WTC11 (cell line): ENCODE results near the gene KCNQ2. TPM values are rescaled to one million over a fixed set of nuclear protein-coding genes. Genes with fewer than 3 reads are reported as not detected.

ENCODE experiments used
- ATAC-seq: fragments of 200-7000 bp; cut with Tn5 transposase; 2 replicates; pipeline ENCODE4 v1.10.0; 2021; ENCODE audit warnings: mild to moderate bottlenecking, moderate library complexity
- CTCF ChIA-PET: fragments of 300-600 bp; sonication (Branson Sonifier 250); formaldehyde crosslinking; loops from one replicate; lab custom pipeline; 2021; ENCODE audit warnings: antibody characterized with exemption; lab: Charles Lee
- POLR2A ChIA-PET: fragments of 350-600 bp; sonication (Branson Sonifier 250); formaldehyde crosslinking; loops from one replicate; lab custom pipeline; 2021; ENCODE audit warnings: antibody characterized with exemption; lab: Charles Lee
- DNase-seq: peaks from one replicate; pipeline ENCODE4 v3.0.0; 2021; ENCODE audit warnings: low spot score
- H3K27ac Mint-ChIP-seq: 2 replicates; pipeline ENCODE4 v1.8.0; 2021; ENCODE audit warnings: mixed read lengths
- H3K27me3 Mint-ChIP-seq: 2 replicates; pipeline ENCODE4 v1.8.0; 2021; ENCODE audit warnings: low read depth, mild to moderate bottlenecking, moderate library complexity, mixed read lengths
- H3K36me3 Mint-ChIP-seq: 2 replicates; pipeline ENCODE4 v1.8.0; 2021; ENCODE audit warnings: mixed read lengths
- H3K4me1 Mint-ChIP-seq: 2 replicates; pipeline ENCODE4 v1.8.0; 2022; ENCODE audit warnings: mixed read lengths
- H3K4me3 Mint-ChIP-seq: 2 replicates; pipeline ENCODE4 v1.8.0; 2021; ENCODE audit warnings: mild to moderate bottlenecking, moderate library complexity, mixed read lengths
- H3K9me3 Mint-ChIP-seq: 2 replicates; pipeline ENCODE4 v1.8.0; 2021; ENCODE audit warnings: mixed read lengths
- CBFB ChIP-seq: sonication (generic); formaldehyde crosslinking; IDR thresholded peaks from 2 replicates; pipeline ENCODE4 v1.8.1; 2022; ENCODE audit warnings: mild to moderate bottlenecking, low read depth, missing genetic modification reagents
- CREB1 ChIP-seq: sonication (generic); formaldehyde crosslinking; IDR thresholded peaks from 2 replicates; pipeline ENCODE4 v1.8.0; 2023; ENCODE audit warnings: mild to moderate bottlenecking, missing genetic modification reagents
- CREM ChIP-seq: sonication (generic); formaldehyde crosslinking; IDR thresholded peaks from 2 replicates; pipeline ENCODE4 v1.8.1; 2022; ENCODE audit warnings: mild to moderate bottlenecking, missing genetic modification reagents, moderate library complexity
- GTF2I ChIP-seq: fragments of 250-450 bp; sonication (Bioruptor Pico); conservative IDR thresholded peaks from 2 replicates; pipeline ENCODE4 v1.4.0; 2021; ENCODE audit warnings: mild to moderate bottlenecking
- JAZF1 ChIP-seq: fragments of 250-450 bp; sonication (Bioruptor Pico); IDR thresholded peaks from 2 replicates; pipeline ENCODE4 v1.9.0; 2021; ENCODE audit warnings: moderate library complexity, mild to moderate bottlenecking, inconsistent platforms
- NR2C2 ChIP-seq: sonication (generic); formaldehyde crosslinking; IDR thresholded peaks from 2 replicates; pipeline ENCODE4 v1.8.0; 2022; ENCODE audit warnings: mild to moderate bottlenecking, missing genetic modification reagents
- OVOL2 ChIP-seq: fragments of 250-450 bp; sonication (Bioruptor Pico); IDR thresholded peaks from 2 replicates; pipeline ENCODE4 v1.9.0; 2021; ENCODE audit warnings: mild to moderate bottlenecking, borderline replicate concordance
- SP1 ChIP-seq: sonication (generic); formaldehyde crosslinking; conservative IDR thresholded peaks from 2 replicates; pipeline ENCODE4 v1.8.1; 2022; ENCODE audit warnings: missing genetic modification reagents
- TCF7 ChIP-seq: sonication (generic); formaldehyde crosslinking; IDR thresholded peaks from 2 replicates; pipeline ENCODE4 v1.8.0; 2022; ENCODE audit warnings: mild to moderate bottlenecking, low read depth, missing genetic modification reagents, moderate library complexity
- TEAD1 ChIP-seq: sonication (generic); formaldehyde crosslinking; IDR thresholded peaks from 2 replicates; pipeline ENCODE4 v1.8.0; 2022; ENCODE audit warnings: mild to moderate bottlenecking, missing genetic modification reagents
- ZBTB21 ChIP-seq: sonication (generic); formaldehyde crosslinking; IDR thresholded peaks from 2 replicates; pipeline ENCODE4 v1.8.1; 2023; ENCODE audit warnings: mild to moderate bottlenecking, missing genetic modification reagents, borderline replicate concordance
- ZNF138 ChIP-seq: sonication (generic); formaldehyde crosslinking; conservative IDR thresholded peaks from 2 replicates; pipeline ENCODE4 v1.8.1; 2022; ENCODE audit warnings: mild to moderate bottlenecking, moderate library complexity, missing genetic modification reagents
- ZNF317 ChIP-seq: sonication (generic); formaldehyde crosslinking; IDR thresholded peaks from 2 replicates; pipeline ENCODE4 v1.8.1; 2023; ENCODE audit warnings: low read depth, mild to moderate bottlenecking, moderate library complexity, missing genetic modification reagents, borderline replicate concordance
- total RNA-seq: library from RNA; stranded (reverse); gene quantifications from 3 replicates; pipeline ENCODE4 v1.2.3, GENCODE V29; 2021
- TF ChIP-seq, protein P1 (sequence below): sonication (generic); formaldehyde crosslinking; IDR thresholded peaks from 2 replicates; pipeline ENCODE4 v1.8.0; 2022; ENCODE audit warnings: mild to moderate bottlenecking, missing genetic modification reagents
- TF ChIP-seq, protein P2 (sequence below): sonication (generic); formaldehyde crosslinking; IDR thresholded peaks from 2 replicates; pipeline ENCODE4 v1.8.1; 2023; ENCODE audit warnings: mild to moderate bottlenecking, missing genetic modification reagents
- TF ChIP-seq, protein P3 (sequence below): fragments of 250-450 bp; sonication (Bioruptor Pico); IDR thresholded peaks from 2 replicates; pipeline ENCODE4 v1.9.0; 2021; ENCODE audit warnings: moderate library complexity, mild to moderate bottlenecking, inconsistent platforms, borderline replicate concordance
- TF ChIP-seq, protein P4 (sequence below): sonication (generic); formaldehyde crosslinking; conservative IDR thresholded peaks from 2 replicates; pipeline ENCODE4 v1.8.1; 2022; ENCODE audit warnings: mild to moderate bottlenecking, missing genetic modification reagents
- TF ChIP-seq, protein P5 (sequence below): sonication (generic); formaldehyde crosslinking; IDR thresholded peaks from 2 replicates; pipeline ENCODE4 v1.8.1; 2022; ENCODE audit warnings: mild to moderate bottlenecking, moderate library complexity, missing genetic modification reagents
- TF ChIP-seq, protein P6 (sequence below): sonication (generic); formaldehyde crosslinking; IDR thresholded peaks from 2 replicates; pipeline ENCODE4 v1.8.0; 2022; ENCODE audit warnings: mild to moderate bottlenecking, missing genetic modification reagents
- TF ChIP-seq, protein P7 (sequence below): fragments of 250-450 bp; sonication (Bioruptor Pico); IDR thresholded peaks from 2 replicates; pipeline ENCODE4 v2.1.2; 2022; ENCODE audit warnings: mild to moderate bottlenecking, moderate library complexity
- TF ChIP-seq, protein P8 (sequence below): sonication (generic); formaldehyde crosslinking; IDR thresholded peaks from 2 replicates; pipeline ENCODE4 v1.8.0; 2023; ENCODE audit warnings: missing genetic modification reagents
- TF ChIP-seq, protein P9 (sequence below): sonication (generic); formaldehyde crosslinking; IDR thresholded peaks from 2 replicates; pipeline ENCODE4 v1.8.1; 2023; ENCODE audit warnings: mild to moderate bottlenecking, moderate library complexity, missing genetic modification reagents

The KCNQ2 gene
- total RNA-seq, 1 experiment from 2014 or later, result 99.8 TPM

DNA sequence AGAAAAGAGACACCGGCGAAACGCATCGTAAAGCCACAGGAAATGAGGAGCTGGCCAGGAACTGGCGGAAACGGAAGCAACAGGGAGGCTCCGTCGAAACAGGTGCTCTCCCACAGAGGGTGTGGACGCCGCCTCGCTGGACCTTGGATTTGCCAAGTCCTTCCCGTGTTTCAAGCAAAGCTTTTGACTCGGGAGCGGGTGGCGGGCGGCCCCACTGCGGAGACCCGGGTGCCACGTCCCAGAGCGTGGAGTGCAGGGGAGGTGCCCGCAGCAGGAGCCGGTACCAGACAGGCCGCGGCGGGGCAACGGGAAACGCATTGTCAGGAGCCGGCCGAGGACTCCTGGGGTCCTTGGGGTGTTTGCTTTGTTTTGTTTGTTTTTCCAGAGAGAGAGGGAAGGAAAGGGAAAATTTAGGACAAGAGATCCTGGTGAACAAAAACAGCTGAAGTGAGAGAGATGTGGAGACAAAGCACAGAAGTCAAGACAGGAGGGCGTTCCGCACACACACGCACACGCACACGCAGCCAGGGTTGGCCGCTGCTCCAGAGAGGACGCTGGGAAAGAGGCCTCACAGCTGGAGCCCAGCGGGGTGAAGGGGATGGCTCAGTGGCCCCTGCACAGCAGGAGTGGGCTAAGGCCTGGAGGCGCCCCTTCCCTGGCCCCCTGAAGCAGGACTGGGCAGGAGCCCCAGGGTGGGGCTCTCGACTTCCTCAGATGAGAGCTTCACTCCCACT, 60.4 kb downstream of the KCNQ2 start:
- H3K36me3 Mint-ChIP-seq, result no peaks in the 10 kb centered on the region
- DNase-seq, result no peak
- POLR2A ChIA-PET, result no interaction called here
- no peak overlapping the region for H3K4me3 Mint-ChIP-seq
- H3K27me3 Mint-ChIP-seq, result no peaks in the 10 kb centered on the region
- no peaks in the 10 kb centered on the region for H3K9me3 Mint-ChIP-seq
- TF ChIP-seq, protein P1, sequence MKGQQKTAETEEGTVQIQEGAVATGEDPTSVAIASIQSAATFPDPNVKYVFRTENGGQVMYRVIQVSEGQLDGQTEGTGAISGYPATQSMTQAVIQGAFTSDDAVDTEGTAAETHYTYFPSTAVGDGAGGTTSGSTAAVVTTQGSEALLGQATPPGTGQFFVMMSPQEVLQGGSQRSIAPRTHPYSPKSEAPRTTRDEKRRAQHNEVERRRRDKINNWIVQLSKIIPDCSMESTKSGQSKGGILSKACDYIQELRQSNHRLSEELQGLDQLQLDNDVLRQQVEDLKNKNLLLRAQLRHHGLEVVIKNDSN, result no peak
- TF ChIP-seq, protein P2, sequence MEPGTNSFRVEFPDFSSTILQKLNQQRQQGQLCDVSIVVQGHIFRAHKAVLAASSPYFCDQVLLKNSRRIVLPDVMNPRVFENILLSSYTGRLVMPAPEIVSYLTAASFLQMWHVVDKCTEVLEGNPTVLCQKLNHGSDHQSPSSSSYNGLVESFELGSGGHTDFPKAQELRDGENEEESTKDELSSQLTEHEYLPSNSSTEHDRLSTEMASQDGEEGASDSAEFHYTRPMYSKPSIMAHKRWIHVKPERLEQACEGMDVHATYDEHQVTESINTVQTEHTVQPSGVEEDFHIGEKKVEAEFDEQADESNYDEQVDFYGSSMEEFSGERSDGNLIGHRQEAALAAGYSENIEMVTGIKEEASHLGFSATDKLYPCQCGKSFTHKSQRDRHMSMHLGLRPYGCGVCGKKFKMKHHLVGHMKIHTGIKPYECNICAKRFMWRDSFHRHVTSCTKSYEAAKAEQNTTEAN (CRISPR knock-in tag), result no peak
- TF ChIP-seq, protein P3, sequence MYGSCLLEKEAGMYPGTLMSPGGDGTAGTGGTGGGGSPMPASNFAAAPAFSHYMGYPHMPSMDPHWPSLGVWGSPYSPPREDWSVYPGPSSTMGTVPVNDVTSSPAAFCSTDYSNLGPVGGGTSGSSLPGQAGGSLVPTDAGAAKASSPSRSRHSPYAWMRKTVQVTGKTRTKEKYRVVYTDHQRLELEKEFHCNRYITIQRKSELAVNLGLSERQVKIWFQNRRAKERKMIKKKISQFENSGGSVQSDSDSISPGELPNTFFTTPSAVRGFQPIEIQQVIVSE (CRISPR knock-in tag), result no peak
- TF ChIP-seq, protein P4, sequence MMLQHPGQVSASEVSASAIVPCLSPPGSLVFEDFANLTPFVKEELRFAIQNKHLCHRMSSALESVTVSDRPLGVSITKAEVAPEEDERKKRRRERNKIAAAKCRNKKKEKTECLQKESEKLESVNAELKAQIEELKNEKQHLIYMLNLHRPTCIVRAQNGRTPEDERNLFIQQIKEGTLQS (CRISPR knock-in tag), result no peak
- no peak for TF ChIP-seq TEAD1 (CRISPR knock-in tag)
- TF ChIP-seq, all 79 proteins: peak for 0
- CTCF ChIA-PET, result interaction anchor here (0.6 to 1.4 kb wide), 3 partner anchors 31 to 189 kb away, joined by 3 to 5 read pairs (median 3); no protein-coding TSS in a partner anchor
- Mint-ChIP-seq H3K27ac (peak overlapping the region; percentile 51), H3K4me1 (peaks cover 8% of the 10 kb centered on the region)
- no peak for ATAC-seq

DNA sequence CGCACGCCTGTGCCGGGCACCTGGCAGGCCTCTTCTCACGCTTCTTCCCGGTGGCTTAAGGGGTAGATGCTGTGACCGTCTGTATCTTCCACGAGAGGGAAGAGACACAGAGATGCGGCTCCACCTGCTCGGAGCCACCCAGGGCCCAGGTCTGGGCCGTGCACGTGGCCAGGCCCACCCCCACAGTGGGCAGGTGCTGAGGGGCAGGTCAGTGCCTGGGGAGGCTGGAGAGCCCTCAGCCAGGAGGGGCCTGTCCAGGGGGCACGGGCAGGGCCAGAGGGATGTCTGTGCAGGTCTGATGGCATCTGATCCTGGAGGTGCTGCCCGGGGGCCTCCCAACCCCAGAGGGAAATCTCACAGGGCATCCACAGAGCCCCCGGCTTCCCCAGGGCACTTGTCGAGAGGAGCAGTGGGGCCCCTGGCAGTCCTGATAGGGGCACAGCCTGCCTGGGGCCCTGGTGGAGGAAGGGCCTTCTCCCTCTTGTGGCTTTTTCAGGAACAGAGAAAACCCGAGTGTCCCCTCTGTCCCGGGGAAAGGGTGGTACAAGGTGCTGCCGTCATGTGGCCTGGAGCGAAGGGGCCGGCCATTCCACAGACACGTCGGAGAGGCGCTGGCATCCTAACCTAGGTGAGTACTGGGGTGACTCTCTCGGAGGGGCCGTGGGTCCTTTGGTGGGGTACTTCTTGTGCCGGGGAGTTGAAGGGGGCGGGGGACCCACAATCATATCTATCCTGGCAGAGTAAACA, 61.1 kb downstream of the KCNQ2 start:
- Mint-ChIP-seq H3K36me3 (no peaks in the 10 kb centered on the region), H3K4me1 (0 out of 2 replicates have a peak, but pooled peaks cover 6% of the 10 kb centered on the region)
- no peak for TF ChIP-seq CREM (CRISPR knock-in tag)
- TF ChIP-seq ZNF138 (CRISPR knock-in tag), result no peak
- no peak for TF ChIP-seq TCF7
- no peak for TF ChIP-seq SP1 (CRISPR knock-in tag)
- TF ChIP-seq ZBTB21 (CRISPR knock-in tag), result no peak
- no peak for TF ChIP-seq CREB1 (CRISPR knock-in tag)
- TF ChIP-seq, protein P5, sequence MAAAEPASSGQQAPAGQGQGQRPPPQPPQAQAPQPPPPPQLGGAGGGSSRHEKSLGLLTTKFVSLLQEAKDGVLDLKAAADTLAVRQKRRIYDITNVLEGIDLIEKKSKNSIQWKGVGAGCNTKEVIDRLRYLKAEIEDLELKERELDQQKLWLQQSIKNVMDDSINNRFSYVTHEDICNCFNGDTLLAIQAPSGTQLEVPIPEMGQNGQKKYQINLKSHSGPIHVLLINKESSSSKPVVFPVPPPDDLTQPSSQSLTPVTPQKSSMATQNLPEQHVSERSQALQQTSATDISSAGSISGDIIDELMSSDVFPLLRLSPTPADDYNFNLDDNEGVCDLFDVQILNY (CRISPR knock-in tag), result no peak
- TF ChIP-seq GTF2I (CRISPR knock-in tag), result no peak
- no peak for TF ChIP-seq TEAD1 (CRISPR knock-in tag)
- TF ChIP-seq, protein P6, sequence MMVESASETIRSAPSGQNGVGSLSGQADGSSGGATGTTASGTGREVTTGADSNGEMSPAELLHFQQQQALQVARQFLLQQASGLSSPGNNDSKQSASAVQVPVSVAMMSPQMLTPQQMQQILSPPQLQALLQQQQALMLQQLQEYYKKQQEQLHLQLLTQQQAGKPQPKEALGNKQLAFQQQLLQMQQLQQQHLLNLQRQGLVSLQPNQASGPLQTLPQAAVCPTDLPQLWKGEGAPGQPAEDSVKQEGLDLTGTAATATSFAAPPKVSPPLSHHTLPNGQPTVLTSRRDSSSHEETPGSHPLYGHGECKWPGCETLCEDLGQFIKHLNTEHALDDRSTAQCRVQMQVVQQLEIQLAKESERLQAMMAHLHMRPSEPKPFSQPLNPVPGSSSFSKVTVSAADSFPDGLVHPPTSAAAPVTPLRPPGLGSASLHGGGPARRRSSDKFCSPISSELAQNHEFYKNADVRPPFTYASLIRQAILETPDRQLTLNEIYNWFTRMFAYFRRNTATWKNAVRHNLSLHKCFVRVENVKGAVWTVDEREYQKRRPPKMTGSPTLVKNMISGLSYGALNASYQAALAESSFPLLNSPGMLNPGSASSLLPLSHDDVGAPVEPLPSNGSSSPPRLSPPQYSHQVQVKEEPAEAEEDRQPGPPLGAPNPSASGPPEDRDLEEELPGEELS (CRISPR knock-in tag), result no peak
- TF ChIP-seq CBFB (CRISPR knock-in tag), result no peak
- TF ChIP-seq, protein P7, sequence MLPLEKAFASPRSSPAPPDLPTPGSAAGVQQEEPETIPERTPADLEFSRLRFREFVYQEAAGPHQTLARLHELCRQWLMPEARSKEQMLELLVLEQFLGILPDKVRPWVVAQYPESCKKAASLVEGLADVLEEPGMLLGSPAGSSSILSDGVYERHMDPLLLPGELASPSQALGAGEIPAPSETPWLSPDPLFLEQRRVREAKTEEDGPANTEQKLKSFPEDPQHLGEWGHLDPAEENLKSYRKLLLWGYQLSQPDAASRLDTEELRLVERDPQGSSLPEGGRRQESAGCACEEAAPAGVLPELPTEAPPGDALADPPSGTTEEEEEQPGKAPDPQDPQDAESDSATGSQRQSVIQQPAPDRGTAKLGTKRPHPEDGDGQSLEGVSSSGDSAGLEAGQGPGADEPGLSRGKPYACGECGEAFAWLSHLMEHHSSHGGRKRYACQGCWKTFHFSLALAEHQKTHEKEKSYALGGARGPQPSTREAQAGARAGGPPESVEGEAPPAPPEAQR (CRISPR knock-in tag), result no peak
- TF ChIP-seq, protein P8, sequence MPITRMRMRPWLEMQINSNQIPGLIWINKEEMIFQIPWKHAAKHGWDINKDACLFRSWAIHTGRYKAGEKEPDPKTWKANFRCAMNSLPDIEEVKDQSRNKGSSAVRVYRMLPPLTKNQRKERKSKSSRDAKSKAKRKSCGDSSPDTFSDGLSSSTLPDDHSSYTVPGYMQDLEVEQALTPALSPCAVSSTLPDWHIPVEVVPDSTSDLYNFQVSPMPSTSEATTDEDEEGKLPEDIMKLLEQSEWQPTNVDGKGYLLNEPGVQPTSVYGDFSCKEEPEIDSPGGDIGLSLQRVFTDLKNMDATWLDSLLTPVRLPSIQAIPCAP (CRISPR knock-in tag), result no peak
- no peak for TF ChIP-seq OVOL2 (CRISPR knock-in tag)
- TF ChIP-seq, protein P9, sequence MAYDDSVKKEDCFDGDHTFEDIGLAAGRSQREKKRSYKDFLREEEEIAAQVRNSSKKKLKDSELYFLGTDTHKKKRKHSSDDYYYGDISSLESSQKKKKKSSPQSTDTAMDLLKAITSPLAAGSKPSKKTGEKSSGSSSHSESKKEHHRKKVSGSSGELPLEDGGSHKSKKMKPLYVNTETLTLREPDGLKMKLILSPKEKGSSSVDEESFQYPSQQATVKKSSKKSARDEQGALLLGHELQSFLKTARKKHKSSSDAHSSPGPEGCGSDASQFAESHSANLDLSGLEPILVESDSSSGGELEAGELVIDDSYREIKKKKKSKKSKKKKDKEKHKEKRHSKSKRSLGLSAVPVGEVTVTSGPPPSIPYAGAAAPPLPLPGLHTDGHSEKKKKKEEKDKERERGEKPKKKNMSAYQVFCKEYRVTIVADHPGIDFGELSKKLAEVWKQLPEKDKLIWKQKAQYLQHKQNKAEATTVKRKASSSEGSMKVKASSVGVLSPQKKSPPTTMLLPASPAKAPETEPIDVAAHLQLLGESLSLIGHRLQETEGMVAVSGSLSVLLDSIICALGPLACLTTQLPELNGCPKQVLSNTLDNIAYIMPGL (CRISPR knock-in tag), result no peak
- no peak for TF ChIP-seq NR2C2 (CRISPR knock-in tag)
- no peak for TF ChIP-seq JAZF1 (CRISPR knock-in tag)
- no peak for TF ChIP-seq ZNF317

More for the DNA sequence above, 61.1 kb downstream of the KCNQ2 start:
- no peak overlapping the region for H3K4me3 Mint-ChIP-seq
- ATAC-seq (no peak; the same call in 1 of the 2 replicates), DNase-seq (no peak)
- ChIA-PET CTCF (interaction anchor here (0.6 to 1.4 kb wide), 3 partner anchors 31 to 188 kb away, joined by 3 to 5 read pairs (median 3); no protein-coding TSS in a partner anchor), POLR2A (no interaction called here)
- H3K9me3 Mint-ChIP-seq, result no peaks in the 10 kb centered on the region
- no peaks in the 10 kb centered on the region for H3K27me3 Mint-ChIP-seq
- H3K27ac Mint-ChIP-seq, result no peak overlapping the region
